Upper lobe of left lung (tissue), 4 donors: ENCODE results near the gene SNX33.

Experiments
- EP300 ChIP-seq, 4 donors: sonication (generic); formaldehyde crosslinking; IDR thresholded peaks; one replicate each; pipeline ENCODE4 v1.5.1; 2017; ENCODE audit warnings: antibody characterized with exemption in 4 of 4, control low read depth in 2 of 4
- POLR2A ChIP-seq, 4 donors: fragments of 450-650 bp; IDR thresholded peaks; one replicate each; pipeline ENCODE4 v1.5.1; 2016 to 2017; ENCODE audit warnings: antibody characterized with exemption in 4 of 4, mild to moderate bottlenecking in 2 of 4
- POLR2AphosphoS5 ChIP-seq, 2 donors: sonication (generic); formaldehyde crosslinking; IDR thresholded peaks; one replicate each; pipeline ENCODE4 v1.5.1; 2017; ENCODE audit warnings: antibody characterized with exemption in 2 of 2
- TF ChIP-seq, protein P1 (sequence below), 6 experiments: fragments of 450-650 bp in 4 of 6; fragments of 200-600 bp in 2 of 6; sonication (generic) in 2 of 6; IDR thresholded peaks; one replicate each; pipeline ENCODE4 v1.5.1; 2016 to 2019; ENCODE audit warnings: antibody characterized with exemption in 6 of 6

DNA sequence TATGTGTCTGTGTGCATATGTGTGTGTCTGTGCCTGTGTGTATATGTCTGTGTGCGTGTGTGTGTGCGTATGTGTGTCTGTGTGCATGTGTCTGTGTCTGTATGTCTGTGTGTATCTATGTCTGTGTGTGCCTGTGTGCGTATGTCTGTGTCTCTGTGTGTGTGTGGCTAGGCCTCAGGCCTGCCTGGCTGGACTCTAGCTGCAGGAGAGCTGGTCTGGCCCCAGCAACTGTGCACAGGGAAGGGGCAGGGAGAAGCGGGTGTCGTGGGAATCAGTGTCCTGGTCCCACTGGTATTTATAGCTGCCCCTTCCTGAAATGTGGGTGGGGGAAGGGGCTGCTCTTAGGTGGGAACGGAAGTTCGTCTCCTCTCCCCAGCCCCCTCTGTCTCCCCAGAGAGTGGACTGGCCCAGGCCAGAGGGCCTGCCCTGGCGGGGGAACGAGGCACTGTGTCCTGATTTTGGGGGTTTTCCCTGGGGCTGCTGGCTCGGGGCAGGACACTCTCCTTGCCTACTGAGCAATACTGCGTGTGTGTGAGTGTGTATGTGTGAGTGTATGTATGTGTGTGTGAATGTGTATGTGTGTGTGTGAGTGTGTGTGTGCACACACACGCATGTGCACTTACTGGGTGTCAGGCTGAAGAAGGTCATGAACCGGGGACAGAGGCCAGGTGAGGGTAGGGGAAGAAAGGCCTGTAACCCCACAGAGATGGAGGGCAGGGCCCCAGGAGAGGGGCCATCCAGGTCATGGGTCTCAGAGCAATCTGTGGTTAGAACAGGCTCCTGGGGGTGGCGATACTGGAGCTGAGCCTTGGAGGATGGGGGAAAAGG, 58.4 kb downstream of the SNX33 start:
- TF ChIP-seq POLR2AphosphoS5 (IDR thresholded peaks at IDR 0.05) (peak in 1 of 2 donors; percentile 48), POLR2A (IDR thresholded peaks at IDR 0.05) (no peak), EP300 (IDR thresholded peaks at IDR 0.05) (peak in 1 of 4 donors; percentile 53)
- TF ChIP-seq, protein P1, sequence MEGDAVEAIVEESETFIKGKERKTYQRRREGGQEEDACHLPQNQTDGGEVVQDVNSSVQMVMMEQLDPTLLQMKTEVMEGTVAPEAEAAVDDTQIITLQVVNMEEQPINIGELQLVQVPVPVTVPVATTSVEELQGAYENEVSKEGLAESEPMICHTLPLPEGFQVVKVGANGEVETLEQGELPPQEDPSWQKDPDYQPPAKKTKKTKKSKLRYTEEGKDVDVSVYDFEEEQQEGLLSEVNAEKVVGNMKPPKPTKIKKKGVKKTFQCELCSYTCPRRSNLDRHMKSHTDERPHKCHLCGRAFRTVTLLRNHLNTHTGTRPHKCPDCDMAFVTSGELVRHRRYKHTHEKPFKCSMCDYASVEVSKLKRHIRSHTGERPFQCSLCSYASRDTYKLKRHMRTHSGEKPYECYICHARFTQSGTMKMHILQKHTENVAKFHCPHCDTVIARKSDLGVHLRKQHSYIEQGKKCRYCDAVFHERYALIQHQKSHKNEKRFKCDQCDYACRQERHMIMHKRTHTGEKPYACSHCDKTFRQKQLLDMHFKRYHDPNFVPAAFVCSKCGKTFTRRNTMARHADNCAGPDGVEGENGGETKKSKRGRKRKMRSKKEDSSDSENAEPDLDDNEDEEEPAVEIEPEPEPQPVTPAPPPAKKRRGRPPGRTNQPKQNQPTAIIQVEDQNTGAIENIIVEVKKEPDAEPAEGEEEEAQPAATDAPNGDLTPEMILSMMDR (IDR thresholded peaks at IDR 0.05) = no peak
